Dendritic cell treated with granulocyte-macrophage colony-stimulating factor and Interleukin-4, amounts not matched to agents 40 ng/mL and 50 ng/mL, for 4 days (primary cell): ENCODE data around the gene JMJD7.

ENCODE experiments used
- H3K27ac Mint-ChIP-seq: one replicate; pipeline ENCODE4 v1.8.0; 2022; ENCODE audit warnings: mild to moderate bottlenecking, mixed read lengths
- H3K27me3 Mint-ChIP-seq: one replicate; pipeline ENCODE4 v1.8.0; 2022; ENCODE audit warnings: mild to moderate bottlenecking, mixed read lengths
- H3K36me3 Mint-ChIP-seq: one replicate; pipeline ENCODE4 v1.8.0; 2022; ENCODE audit warnings: low read depth, mixed read lengths
- H3K4me1 Mint-ChIP-seq: one replicate; pipeline ENCODE4 v1.8.0; 2022; ENCODE audit warnings: low read depth, mixed read lengths
- H3K4me3 Mint-ChIP-seq: one replicate; pipeline ENCODE4 v1.8.0; 2022; ENCODE audit warnings: mild to moderate bottlenecking, moderate library complexity, mixed read lengths
- H3K9me3 Mint-ChIP-seq: one replicate; pipeline ENCODE4 v1.8.0; 2022; ENCODE audit warnings: mixed read lengths
- intact Hi-C: fragments of 100-400 bp; cut with micrococcal nuclease; formaldehyde crosslinking; loops from one replicate; pipeline ENCODE4 v1.15.0; 2022

Gene JMJD7

GRCh38 chr15:41827880-41828806 lies at the start of gene JMJD7:
TSS of gene JMJD7 (plus strand) at chr15:41828092. CDS start at chr15:41828125, 33 bp downstream.
- Mint-ChIP-seq H3K27ac (peak within 1 kb of the TSS; percentile 87), H3K4me1 (peaks cover 15% of the 10 kb centered on the region), H3K36me3 (peaks cover 80% of the 10 kb centered on the region), H3K9me3 (no peaks in the 10 kb centered on the region), H3K4me3 (peak within 1 kb of the TSS; percentile 82), H3K27me3 (peaks cover 14% of the 10 kb centered on the region)
- intact Hi-C loops = loop anchor here (1.0 to 2.0 kb wide), 2 partner anchors 54 to 77 kb away; partner anchors contain the start of gene MAPKBP1

GRCh38 chr15:41778521-41778920 lies 49.4 kb upstream of the JMJD7 start:
- Mint-ChIP-seq H3K27me3 (no peaks in the 10 kb centered on the region), H3K4me3 (no peak overlapping the region), H3K4me1 (peaks cover 55% of the 10 kb centered on the region), H3K9me3 (no peaks in the 10 kb centered on the region), H3K27ac (no peak overlapping the region), H3K36me3 (peaks cover 49% of the 10 kb centered on the region)
- intact Hi-C loops = loop anchor here (10.0 kb wide), 1 partner anchor 126 kb away; no protein-coding TSS in a partner anchor

GRCh38 chr15:41779662-41780157 lies 48.2 kb upstream of the JMJD7 start:
- Mint-ChIP-seq H3K27me3 (no peaks in the 10 kb centered on the region), H3K9me3 (no peaks in the 10 kb centered on the region), H3K27ac (peak overlapping the region; percentile 3), H3K36me3 (peaks cover 43% of the 10 kb centered on the region), H3K4me1 (peaks cover 46% of the 10 kb centered on the region), H3K4me3 (no peak overlapping the region)
- intact Hi-C loops = loop anchor here (10.0 kb wide), 1 partner anchor 125 kb away; no protein-coding TSS in a partner anchor

- no peaks in the 10 kb centered on the region for H3K9me3 Mint-ChIP-seq
- H3K4me1 Mint-ChIP-seq = peaks cover 41% of the 10 kb centered on the region
- no peaks in the 10 kb centered on the region for H3K27me3 Mint-ChIP-seq
- H3K36me3 Mint-ChIP-seq = peaks cover 40% of the 10 kb centered on the region
- H3K27ac Mint-ChIP-seq = peak overlapping the region; percentile 3
- intact Hi-C loops = no loop called here
- no peak overlapping the region for H3K4me3 Mint-ChIP-seq
These were observed 47.6 kb upstream of the JMJD7 start for GRCh38 chr15:41780266-41780665.

GRCh38 chr15:41780727-41781126 lies 47.2 kb upstream of the JMJD7 start:
- Mint-ChIP-seq H3K27me3 (no peaks in the 10 kb centered on the region), H3K27ac (no peak overlapping the region), H3K4me3 (no peak overlapping the region), H3K36me3 (peaks cover 40% of the 10 kb centered on the region), H3K9me3 (no peaks in the 10 kb centered on the region), H3K4me1 (peaks cover 36% of the 10 kb centered on the region)
- intact Hi-C loops = no loop called here

- intact Hi-C loops = no loop called here
- H3K27me3 Mint-ChIP-seq = no peaks in the 10 kb centered on the region
- no peak overlapping the region for H3K4me3 Mint-ChIP-seq
- peaks cover 17% of the 10 kb centered on the region for H3K4me1 Mint-ChIP-seq
- peaks cover 40% of the 10 kb centered on the region for H3K36me3 Mint-ChIP-seq
- no peak overlapping the region for H3K27ac Mint-ChIP-seq
- no peaks in the 10 kb centered on the region for H3K9me3 Mint-ChIP-seq
These were observed 45.3 kb upstream of the JMJD7 start for GRCh38 chr15:41782371-41783282.

- peaks cover 14% of the 10 kb centered on the region for H3K4me1 Mint-ChIP-seq
- H3K9me3 Mint-ChIP-seq = no peaks in the 10 kb centered on the region
- intact Hi-C loops = no loop called here
- H3K27me3 Mint-ChIP-seq = no peaks in the 10 kb centered on the region
- H3K27ac Mint-ChIP-seq = no peak overlapping the region
- H3K36me3 Mint-ChIP-seq = peaks cover 40% of the 10 kb centered on the region
- no peak overlapping the region for H3K4me3 Mint-ChIP-seq
These were observed 44.6 kb upstream of the JMJD7 start for GRCh38 chr15:41783296-41783695.

GRCh38 chr15:41788262-41788661 lies 39.6 kb upstream of the JMJD7 start:
- intact Hi-C loops = no loop called here
- H3K4me1 Mint-ChIP-seq = peaks cover 30% of the 10 kb centered on the region
- no peaks in the 10 kb centered on the region for H3K27me3 Mint-ChIP-seq
- no peaks in the 10 kb centered on the region for H3K9me3 Mint-ChIP-seq
- H3K4me3 Mint-ChIP-seq = no peak overlapping the region
- H3K36me3 Mint-ChIP-seq = peaks cover 11% of the 10 kb centered on the region
- H3K27ac Mint-ChIP-seq = no peak overlapping the region

- Mint-ChIP-seq H3K27ac (no peak overlapping the region), H3K4me1 (peaks cover 30% of the 10 kb centered on the region), H3K27me3 (no peaks in the 10 kb centered on the region), H3K4me3 (no peak overlapping the region), H3K36me3 (peaks cover 9% of the 10 kb centered on the region), H3K9me3 (no peaks in the 10 kb centered on the region)
- intact Hi-C loops = no loop called here
These were observed 38.7 kb upstream of the JMJD7 start for GRCh38 chr15:41789236-41789635.

GRCh38 chr15:41789662-41790061 lies 38.2 kb upstream of the JMJD7 start:
- no peaks in the 10 kb centered on the region for H3K9me3 Mint-ChIP-seq
- H3K27ac Mint-ChIP-seq = no peak overlapping the region
- intact Hi-C loops = no loop called here

GRCh38 chr15:41790169-41790568 lies 37.7 kb upstream of the JMJD7 start:
- Mint-ChIP-seq H3K36me3 (peaks cover 9% of the 10 kb centered on the region), H3K4me3 (no peak overlapping the region), H3K4me1 (peaks cover 30% of the 10 kb centered on the region), H3K27me3 (no peaks in the 10 kb centered on the region), H3K27ac (no peak overlapping the region), H3K9me3 (no peaks in the 10 kb centered on the region)
- intact Hi-C loops = no loop called here

More at GRCh38 chr15:41789662-41790061, 38.2 kb upstream of the JMJD7 start:
- Mint-ChIP-seq H3K4me1 (peaks cover 30% of the 10 kb centered on the region), H3K4me3 (no peak overlapping the region), H3K27me3 (no peaks in the 10 kb centered on the region), H3K36me3 (peaks cover 9% of the 10 kb centered on the region)

- H3K4me3 Mint-ChIP-seq = no peak overlapping the region
- H3K36me3 Mint-ChIP-seq = peaks cover 9% of the 10 kb centered on the region
- no peaks in the 10 kb centered on the region for H3K27me3 Mint-ChIP-seq
- no peaks in the 10 kb centered on the region for H3K9me3 Mint-ChIP-seq
- intact Hi-C loops = no loop called here
- H3K4me1 Mint-ChIP-seq = peaks cover 32% of the 10 kb centered on the region
- no peak overlapping the region for H3K27ac Mint-ChIP-seq
These were observed 36.9 kb upstream of the JMJD7 start for GRCh38 chr15:41790756-41791546.

- Mint-ChIP-seq H3K4me1 (peaks cover 35% of the 10 kb centered on the region), H3K36me3 (peaks cover 9% of the 10 kb centered on the region), H3K27ac (no peak overlapping the region), H3K4me3 (no peak overlapping the region), H3K27me3 (no peaks in the 10 kb centered on the region), H3K9me3 (no peaks in the 10 kb centered on the region)
- intact Hi-C loops = no loop called here
These were observed 36.4 kb upstream of the JMJD7 start for GRCh38 chr15:41791547-41791937.
